LNCAP (cell line): ENCODE results near the gene SRPX2.

Experiments used
- TF ChIP-seq, protein P1 (sequence below): fragments of 450-650 bp; IDR thresholded peaks from 2 replicates; pipeline ENCODE4 v1.5.1; 2017; ENCODE audit warnings: mild to moderate bottlenecking

SRPX2 gene

DNA sequence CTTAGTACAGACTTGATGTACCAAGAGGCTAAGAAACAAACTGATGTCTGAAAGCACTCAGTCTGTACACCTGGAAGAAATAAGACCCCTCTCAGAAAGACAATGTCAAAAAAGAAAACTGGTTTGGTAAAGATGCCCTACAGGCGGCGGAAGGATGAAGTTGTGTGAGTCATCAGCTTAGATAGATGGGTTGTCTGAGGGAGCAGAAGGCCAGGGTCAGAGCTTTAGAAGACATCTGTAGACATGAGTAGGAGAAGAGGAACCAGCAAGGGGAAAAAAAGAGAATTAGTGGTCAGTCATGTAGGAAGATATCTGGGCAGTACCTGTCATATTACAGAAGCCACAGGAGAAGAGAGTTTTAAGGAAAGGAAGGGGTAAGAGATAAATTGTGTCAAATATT lies 8.3 kb downstream of the SRPX2 start:
- TF ChIP-seq, protein P1, sequence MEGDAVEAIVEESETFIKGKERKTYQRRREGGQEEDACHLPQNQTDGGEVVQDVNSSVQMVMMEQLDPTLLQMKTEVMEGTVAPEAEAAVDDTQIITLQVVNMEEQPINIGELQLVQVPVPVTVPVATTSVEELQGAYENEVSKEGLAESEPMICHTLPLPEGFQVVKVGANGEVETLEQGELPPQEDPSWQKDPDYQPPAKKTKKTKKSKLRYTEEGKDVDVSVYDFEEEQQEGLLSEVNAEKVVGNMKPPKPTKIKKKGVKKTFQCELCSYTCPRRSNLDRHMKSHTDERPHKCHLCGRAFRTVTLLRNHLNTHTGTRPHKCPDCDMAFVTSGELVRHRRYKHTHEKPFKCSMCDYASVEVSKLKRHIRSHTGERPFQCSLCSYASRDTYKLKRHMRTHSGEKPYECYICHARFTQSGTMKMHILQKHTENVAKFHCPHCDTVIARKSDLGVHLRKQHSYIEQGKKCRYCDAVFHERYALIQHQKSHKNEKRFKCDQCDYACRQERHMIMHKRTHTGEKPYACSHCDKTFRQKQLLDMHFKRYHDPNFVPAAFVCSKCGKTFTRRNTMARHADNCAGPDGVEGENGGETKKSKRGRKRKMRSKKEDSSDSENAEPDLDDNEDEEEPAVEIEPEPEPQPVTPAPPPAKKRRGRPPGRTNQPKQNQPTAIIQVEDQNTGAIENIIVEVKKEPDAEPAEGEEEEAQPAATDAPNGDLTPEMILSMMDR: no peak

DNA sequence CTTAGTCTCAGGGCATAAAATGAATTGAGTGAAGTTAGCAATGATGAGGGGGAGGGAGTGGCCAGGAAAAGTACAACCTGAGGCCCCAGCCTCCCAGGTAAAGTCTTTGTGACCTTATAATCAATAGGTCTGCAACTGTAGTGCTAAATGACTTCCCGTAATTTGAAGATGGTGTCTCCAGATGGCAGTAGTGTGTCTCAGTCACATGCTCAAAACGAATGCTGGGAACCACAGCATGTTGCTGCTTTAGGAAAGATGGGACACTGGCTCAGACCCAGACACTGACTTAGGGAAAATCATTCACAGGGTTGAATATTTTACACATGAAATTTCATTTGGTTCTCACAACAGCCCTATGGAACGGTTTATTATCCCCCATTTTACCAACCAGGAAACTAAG lies 10.3 kb downstream of the SRPX2 start:
- TF ChIP-seq, protein P1: no peak; the same call in 1 of the 2 replicates

DNA sequence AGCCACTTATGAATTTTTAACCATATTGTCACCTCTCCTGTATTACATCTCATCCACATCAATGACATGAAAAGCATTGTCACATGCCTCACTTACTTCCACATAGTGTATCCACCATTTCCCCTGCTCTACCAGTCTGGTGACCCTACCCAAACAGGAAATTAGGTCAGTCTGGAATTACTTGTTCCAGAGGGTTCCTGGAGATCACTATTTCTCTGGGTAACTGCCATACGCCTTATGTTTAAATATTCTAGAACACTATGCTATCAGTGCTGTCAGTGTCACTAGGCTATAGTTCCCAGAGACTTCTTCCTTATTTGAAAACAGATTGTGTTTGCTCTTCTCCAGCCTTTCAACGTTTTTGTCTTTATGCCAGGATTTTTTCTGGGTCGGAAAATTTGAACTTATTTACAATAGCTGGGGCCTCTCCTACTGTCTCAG lies 15.0 kb downstream of the SRPX2 start:
- TF ChIP-seq, protein P1: no peak

DNA sequence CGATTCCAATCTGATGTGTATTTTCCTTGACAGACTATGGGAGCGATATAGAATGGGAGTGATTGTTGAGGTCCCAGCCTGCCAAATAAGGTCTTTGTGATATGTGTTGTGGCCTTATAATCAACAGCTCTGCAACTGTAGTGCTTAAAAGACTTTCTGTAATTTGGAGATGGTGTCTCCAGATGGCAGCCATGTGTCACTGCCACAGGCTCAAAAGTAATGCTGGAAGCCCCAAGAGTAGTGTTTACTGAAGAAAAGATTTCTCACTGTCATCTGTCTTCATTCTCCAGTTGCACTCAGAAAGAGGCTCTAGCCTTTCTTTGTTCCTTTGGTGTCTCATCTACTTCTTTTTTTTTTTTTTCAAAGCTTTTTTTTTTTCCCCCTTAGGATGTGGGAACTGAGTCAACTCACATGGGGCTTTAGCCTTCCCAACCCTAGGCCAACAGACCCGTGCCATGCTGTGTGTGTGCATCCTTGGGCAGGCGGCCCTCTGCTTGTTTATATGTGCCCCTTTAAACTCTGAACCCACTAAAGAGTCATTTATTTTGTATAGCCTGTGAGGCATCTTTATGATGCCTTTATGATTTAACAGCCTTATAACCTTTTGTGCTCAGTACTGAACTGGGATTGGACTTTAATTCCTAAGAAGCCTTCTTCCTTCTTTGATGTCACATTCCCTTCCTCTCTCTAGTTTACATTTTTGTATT lies 15.6 kb downstream of the SRPX2 start:
- TF ChIP-seq, protein P1: no peak

DNA sequence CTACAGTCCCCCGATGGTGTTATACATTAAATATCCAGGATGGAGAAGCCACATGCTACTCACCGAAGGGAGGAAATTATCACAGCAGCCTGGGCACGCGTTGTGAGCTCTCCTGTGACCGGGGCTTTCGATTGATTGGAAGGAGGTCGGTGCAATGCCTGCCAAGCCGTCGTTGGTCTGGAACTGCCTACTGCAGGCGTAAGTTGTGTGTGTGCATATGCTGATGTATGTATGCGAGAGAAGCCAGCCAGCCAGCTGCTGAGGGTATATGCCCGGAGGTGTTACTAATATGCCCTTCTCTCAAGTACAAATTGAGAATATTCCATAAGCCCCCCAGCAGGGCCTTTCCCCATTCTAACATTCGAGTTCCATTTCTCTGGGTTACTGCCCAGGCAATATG lies 18.2 kb downstream of the SRPX2 start:
- TF ChIP-seq, protein P1: no peak

DNA sequence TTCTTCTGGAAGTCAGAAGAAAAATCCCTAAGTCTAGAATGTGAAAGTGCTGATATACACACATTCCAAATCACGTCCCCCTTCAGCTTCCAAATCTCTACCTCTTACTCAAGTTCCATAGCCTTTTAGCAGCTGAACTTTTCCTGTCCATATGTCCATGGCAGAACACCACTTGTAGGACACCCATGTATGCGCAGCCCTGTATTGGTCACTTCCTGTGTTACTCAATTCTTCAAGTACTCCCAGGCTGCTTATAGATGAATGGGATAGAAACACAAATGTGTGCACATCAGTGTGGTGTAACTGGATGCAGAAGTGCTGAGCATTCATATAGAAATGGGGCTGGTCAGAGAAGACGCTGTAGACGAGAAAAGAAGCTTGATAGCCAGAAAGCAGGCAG lies 18.8 kb downstream of the SRPX2 start:
- TF ChIP-seq, protein P1: no peak

DNA sequence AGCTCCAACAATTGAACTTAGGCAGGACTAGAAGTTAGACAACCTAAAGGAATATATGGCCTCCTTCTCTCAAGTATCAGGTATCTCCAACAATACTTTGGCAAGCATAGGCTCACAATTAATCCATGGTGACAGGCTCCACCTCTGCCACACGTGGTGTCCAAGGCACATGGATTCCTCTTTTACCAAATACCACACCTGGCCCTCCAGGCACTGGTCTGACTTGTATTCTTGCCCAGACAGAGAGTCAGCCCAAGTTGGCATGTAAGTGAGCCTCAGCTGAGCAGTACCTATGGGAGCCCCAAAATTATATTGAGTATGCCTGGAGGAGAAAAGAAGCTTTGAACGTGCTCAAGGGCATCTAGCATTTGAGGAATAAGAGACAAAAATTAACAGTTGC lies 19.6 kb downstream of the SRPX2 start:
- TF ChIP-seq, protein P1: no peak

DNA sequence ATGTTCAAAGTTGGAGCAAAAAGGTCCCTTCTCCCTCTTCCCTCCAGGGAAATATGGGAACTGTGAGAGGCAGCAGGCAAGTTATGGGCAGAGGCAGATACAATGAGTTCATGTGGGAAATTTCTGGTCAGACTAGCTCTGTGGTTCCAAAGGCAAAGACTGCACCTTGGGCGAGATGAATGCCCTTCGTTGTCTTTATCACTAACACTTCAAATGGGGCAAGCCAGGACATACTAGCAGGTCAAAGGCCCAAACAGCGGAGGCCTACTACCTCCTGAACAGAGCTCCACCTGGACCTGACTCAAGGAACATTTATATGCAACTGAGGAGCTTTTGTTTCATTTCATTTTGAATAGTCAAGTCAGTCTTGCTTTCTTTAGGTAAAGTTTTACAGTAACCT lies 29.0 kb downstream of the SRPX2 start:
- TF ChIP-seq, protein P1: no peak
